Peyer's patch (tissue), 4 donors: ENCODE measurements around the gene MT1HL1. TPM values are rescaled to one million over a fixed set of nuclear protein-coding genes. Genes with fewer than 3 reads are reported as not detected.

Experiments
- DNase-seq, 3 donors: peaks; one replicate each; pipeline ENCODE4 v3.0.0-alpha.2; 2017 to 2019
- H3K27ac ChIP-seq, 4 donors: fragments of 200-600 bp; sonication (generic); one replicate each; pipeline ENCODE4 v1.5.1; 2016 to 2019
- H3K27me3 ChIP-seq, 2 donors: fragments of 200-600 bp; sonication (generic); one replicate each; pipeline ENCODE4 v1.5.1; 2019
- H3K36me3 ChIP-seq, 3 donors: fragments of 200-600 bp; sonication (generic); one replicate each; pipeline ENCODE4 v1.5.1; 2016 to 2019
- H3K4me1 ChIP-seq, 4 donors: fragments of 200-600 bp; sonication (generic); one replicate each; pipeline ENCODE4 v1.5.1; 2016 to 2019
- H3K4me3 ChIP-seq, 4 donors: fragments of 200-600 bp; sonication (generic); 1 replicate in 3 of 4; 2 replicates in 1 of 4; pipeline ENCODE4 v1.5.1; 2016 to 2019; ENCODE audit warnings: mild to moderate bottlenecking in 1 of 4
- H3K9me3 ChIP-seq, 4 donors: fragments of 200-600 bp; sonication (generic); one replicate each; pipeline ENCODE4 v1.5.1; 2016 to 2019; ENCODE audit warnings: mild to moderate bottlenecking in 1 of 4
- POLR2A ChIP-seq, 2 donors: fragments of 450-650 bp; IDR thresholded peaks; one replicate each; pipeline ENCODE4 v1.5.1; 2017; ENCODE audit warnings: antibody characterized with exemption in 2 of 2, mild to moderate bottlenecking in 2 of 2, moderate library complexity in 2 of 2
- total RNA-seq, 4 donors: library from RNA; depleted of rRNA; stranded (reverse); fragments of >200 nt; gene quantifications; one replicate each; pipeline ENCODE4 v1.1.0, GENCODE V29; 2016
- TF ChIP-seq, protein P1 (sequence below), 6 experiments: fragments of 450-650 bp in 4 of 6; fragments of 200-600 bp in 2 of 6; sonication (generic) in 1 of 6; IDR thresholded peaks; one replicate each; pipeline ENCODE4 v1.5.1; 2017 to 2019; ENCODE audit warnings: antibody characterized with exemption in 6 of 6, mild to moderate bottlenecking in 3 of 6, moderate library complexity in 1 of 6

The MT1HL1 gene
- total RNA-seq, 4 donors from 2014 or later: not detected

DNA sequence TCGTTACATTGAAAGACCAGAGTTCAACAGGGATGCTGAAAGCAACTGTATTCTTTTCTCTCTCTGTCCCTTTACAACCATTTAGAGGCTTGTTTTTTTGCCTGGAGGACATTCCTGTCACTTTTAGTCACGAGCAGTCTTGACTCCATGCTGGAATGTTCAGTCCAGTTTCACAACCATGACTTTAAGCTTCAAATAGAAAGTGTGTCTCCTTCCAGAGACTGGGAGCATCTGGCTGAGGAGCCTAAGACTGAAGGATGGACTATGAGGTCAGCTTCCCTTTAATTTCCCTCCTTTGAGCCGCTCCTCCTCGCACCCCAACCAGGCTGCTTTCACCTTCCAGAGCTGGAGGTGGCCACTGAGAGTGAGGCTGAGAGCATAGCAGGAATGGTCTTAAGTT is 27.2 kb upstream of the MT1HL1 start:
- Histone ChIP-seq H3K9me3 (no peaks in the 10 kb centered on the region), H3K4me1 (no peaks in the 10 kb centered on the region), H3K4me3 (no peak overlapping the region), H3K36me3 (no peaks in the 10 kb centered on the region), H3K27me3 (no peaks in the 10 kb centered on the region), H3K27ac (peak overlapping the region in 1 of 4 donors; percentile 39)
- DNase-seq: no peak
- no peak for TF ChIP-seq POLR2A (IDR thresholded peaks at IDR 0.05)
- TF ChIP-seq, protein P1, sequence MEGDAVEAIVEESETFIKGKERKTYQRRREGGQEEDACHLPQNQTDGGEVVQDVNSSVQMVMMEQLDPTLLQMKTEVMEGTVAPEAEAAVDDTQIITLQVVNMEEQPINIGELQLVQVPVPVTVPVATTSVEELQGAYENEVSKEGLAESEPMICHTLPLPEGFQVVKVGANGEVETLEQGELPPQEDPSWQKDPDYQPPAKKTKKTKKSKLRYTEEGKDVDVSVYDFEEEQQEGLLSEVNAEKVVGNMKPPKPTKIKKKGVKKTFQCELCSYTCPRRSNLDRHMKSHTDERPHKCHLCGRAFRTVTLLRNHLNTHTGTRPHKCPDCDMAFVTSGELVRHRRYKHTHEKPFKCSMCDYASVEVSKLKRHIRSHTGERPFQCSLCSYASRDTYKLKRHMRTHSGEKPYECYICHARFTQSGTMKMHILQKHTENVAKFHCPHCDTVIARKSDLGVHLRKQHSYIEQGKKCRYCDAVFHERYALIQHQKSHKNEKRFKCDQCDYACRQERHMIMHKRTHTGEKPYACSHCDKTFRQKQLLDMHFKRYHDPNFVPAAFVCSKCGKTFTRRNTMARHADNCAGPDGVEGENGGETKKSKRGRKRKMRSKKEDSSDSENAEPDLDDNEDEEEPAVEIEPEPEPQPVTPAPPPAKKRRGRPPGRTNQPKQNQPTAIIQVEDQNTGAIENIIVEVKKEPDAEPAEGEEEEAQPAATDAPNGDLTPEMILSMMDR (IDR thresholded peaks at IDR 0.05): no peak

DNA sequence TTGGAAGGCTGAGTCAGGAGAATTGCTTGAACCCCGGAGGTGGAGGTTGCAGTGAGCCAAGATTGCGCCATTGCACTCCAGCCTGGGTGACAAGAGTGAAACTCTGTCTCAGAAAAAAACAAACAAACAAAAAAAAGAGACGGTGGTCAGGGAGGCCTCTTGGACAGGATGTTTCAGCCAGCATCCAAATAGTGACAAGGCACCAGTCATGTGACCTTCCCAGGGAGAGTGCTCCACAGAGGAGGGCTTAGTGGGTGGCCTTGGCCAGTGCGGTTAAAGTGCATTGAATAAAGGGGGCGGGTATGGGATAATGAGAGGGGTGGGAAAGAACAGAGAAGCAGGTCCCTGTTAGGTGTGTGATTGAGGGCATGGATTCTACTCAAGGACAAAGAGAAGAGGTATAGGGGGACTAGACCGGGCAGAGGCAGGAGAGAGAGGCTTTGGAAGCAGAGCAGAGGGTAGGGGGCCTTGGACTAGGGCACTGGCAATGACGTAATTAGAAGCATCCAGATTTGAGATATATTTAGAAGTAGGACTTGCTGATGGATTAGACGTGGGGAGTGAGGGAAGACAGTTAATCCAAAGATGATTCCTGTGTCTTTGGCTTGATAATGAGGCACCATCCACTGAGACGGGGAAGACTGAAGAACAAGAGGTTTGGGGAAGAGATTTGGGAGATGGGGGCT is 25.8 kb upstream of the MT1HL1 start:
- Histone ChIP-seq H3K36me3 (no peaks in the 10 kb centered on the region), H3K27ac (no peak overlapping the region), H3K4me3 (no peak overlapping the region), H3K4me1 (no peaks in the 10 kb centered on the region), H3K27me3 (no peaks in the 10 kb centered on the region), H3K9me3 (no peaks in the 10 kb centered on the region)
- TF ChIP-seq, protein P1 (IDR thresholded peaks at IDR 0.05): no peak
- TF ChIP-seq POLR2A (IDR thresholded peaks at IDR 0.05): no peak
- DNase-seq: no peak

DNA sequence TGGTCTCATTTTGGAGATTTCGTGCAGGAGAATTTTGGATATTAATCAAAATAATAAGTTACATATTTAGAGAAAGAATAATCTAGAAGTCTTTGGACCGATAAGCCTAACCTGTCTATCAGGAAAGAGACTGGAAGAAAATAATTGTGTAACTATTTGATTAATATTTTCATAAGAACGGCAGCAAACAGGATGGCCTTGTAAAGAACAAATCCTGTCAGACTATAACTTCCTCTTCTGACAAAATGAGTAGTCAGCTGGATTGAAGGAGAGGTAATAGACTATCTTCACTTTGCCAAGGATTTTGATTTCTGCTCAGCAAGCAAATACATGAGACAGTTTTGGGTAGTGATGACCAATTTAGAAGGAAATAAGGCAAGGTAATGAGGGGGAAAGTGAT is 25.0 kb upstream of the MT1HL1 start:
- Histone ChIP-seq H3K36me3 (no peaks in the 10 kb centered on the region), H3K9me3 (no peaks in the 10 kb centered on the region), H3K27me3 (no peaks in the 10 kb centered on the region), H3K4me1 (no peaks in the 10 kb centered on the region), H3K4me3 (no peak overlapping the region), H3K27ac (no peak overlapping the region)
- no peak for DNase-seq
- TF ChIP-seq, protein P1 (IDR thresholded peaks at IDR 0.05): no peak

- Histone ChIP-seq H3K4me3 (no peak overlapping the region), H3K36me3 (no peaks in the 10 kb centered on the region), H3K27ac (no peak overlapping the region), H3K4me1 (no peaks in the 10 kb centered on the region), H3K27me3 (no peaks in the 10 kb centered on the region), H3K9me3 (no peaks in the 10 kb centered on the region)
- TF ChIP-seq POLR2A (IDR thresholded peaks at IDR 0.05): no peak
- TF ChIP-seq, protein P1 (IDR thresholded peaks at IDR 0.05): no peak
- DNase-seq: no peak
These were observed 21.3 kb upstream of the MT1HL1 start for GRCh38 chr1:237025358-237026074.

DNA sequence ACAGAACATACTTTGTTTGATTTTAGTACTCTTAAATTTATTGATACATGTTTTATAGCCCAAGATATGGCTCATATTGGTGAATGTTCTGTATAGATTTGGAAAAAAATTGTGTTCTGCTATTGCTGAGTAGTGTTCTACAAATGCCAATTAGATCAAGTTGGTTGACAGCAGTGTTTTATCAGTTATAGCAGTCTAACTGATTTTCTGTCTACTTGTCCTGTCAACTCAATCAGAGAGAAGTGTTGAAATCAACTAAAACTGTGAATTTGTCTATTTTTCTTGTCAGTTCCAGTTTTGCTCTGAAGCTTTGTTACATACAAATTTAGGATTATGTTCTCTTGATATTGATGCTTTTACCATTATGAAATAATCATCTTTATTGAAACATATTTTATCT is 14.7 kb upstream of the MT1HL1 start:
- Histone ChIP-seq H3K36me3 (no peaks in the 10 kb centered on the region), H3K27ac (no peak overlapping the region), H3K9me3 (no peaks in the 10 kb centered on the region), H3K4me3 (no peak overlapping the region), H3K27me3 (no peaks in the 10 kb centered on the region), H3K4me1 (no peaks in the 10 kb centered on the region)
- TF ChIP-seq, protein P1 (IDR thresholded peaks at IDR 0.05): no peak
- no peak for TF ChIP-seq POLR2A (IDR thresholded peaks at IDR 0.05)
- no peak for DNase-seq
